ENCODE data around the gene NDUFS6.

- TF ChIP-seq CTCF (IDR thresholded peaks at IDR 0.05 in 8 of 11, conservative IDR thresholded peaks at IDR 0.05 in 3 of 11) (no peak), POLR2A (IDR thresholded peaks at IDR 0.05) (no peak)
These were observed 19.7 kb downstream of the NDUFS6 start for GRCh38 chr5:1820926-1821325.
